LHCN-M2 (cell line): Measurements from ENCODE around the gene SASH1. TPM values are rescaled to one million over a fixed set of nuclear protein-coding genes. Genes with fewer than 3 reads are reported as not detected.

Experiments used
- DNase-seq: peaks from one replicate; pipeline ENCODE4 v3.0.0-alpha.2; 2012; ENCODE audit warnings: low read depth
- total RNA-seq: library from RNA; depleted of rRNA; stranded (reverse); fragments of >200 nt; gene quantifications from 2 replicates; pipeline ENCODE4 v1.2.3, GENCODE V29; 2014

SASH1 gene
- total RNA-seq, 1 experiment from 2014 or later = 29.8 TPM

DNA sequence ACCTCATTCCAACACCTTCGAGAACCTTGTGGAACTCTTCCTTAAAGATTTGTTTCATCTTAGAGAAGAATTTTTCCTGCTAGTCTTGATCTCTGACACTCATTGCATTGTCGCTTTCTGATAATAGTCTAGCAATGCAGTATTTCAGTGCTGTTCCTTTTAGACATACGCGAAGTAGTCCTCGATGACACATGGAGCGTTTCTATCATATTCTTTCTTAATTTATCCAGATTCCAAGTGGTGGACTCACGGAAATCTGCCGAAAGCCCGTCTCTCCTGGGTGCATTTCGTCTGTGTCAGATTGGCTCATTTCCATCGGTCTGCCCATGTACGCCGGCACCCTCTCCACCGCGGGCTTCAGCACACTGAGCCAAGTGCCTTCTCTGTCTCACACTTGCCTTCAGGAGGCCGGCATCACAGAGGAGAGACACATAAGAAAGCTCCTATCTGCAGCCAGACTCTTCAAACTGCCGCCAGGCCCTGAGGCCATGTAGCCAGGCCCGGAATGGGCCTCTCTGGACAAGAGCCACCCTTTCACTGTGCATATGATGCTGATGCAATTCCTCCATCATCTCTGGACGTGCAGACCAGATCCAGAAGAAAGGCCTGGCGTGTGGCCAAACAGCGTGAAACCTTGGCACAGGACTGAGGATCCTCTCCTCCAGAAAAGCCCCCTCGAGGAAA is 205.6 kb downstream of the SASH1 start:
- DNase-seq = no peak

DNA sequence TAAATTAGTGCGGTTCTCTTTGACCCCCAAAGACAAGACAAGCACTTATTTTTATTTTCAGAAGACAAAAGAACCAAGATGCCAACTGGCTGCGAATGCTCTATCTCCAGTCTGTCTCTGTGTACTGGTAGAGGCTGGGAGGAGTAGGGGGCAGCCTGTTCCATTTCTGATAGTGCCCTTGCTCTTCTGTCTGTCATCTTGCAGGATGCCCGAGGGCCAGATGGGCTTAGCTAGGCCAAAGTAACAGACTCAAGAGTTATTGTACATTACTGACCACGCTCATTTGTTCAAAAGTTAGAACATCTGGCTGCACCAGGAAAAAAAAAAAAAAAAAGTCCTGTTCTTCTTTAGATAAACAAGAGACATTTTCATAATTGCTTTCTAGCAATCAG is 206.1 kb downstream of the SASH1 start:
- no peak for DNase-seq

- DNase-seq = no peak
Measured at GRCh38 chr6:148550569-148550968, 207.9 kb downstream of the SASH1 start.

DNA sequence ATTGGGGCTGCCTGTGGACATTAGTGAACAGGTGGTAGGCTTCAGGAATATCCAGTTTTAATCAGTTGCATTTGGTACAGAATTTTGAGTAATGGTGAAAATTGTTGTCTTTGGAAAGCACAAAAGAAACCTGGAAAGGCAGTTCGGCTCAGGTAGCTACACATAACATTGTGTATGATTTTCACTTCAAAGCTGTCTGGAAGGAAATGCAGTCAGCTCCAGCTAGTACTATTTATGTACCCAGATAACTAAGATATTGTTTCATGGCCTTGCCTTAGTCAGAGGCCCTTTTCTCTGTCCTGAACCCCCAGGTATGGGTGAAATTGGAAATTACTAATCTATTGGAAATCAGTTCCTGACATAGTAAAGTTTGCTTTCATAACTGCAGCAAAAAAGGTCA is 208.6 kb downstream of the SASH1 start:
- no peak for DNase-seq

GRCh38 chr6:148556410-148556809 is 213.8 kb downstream of the SASH1 start:
- DNase-seq = no peak

- DNase-seq = no peak
Measured at GRCh38 chr6:148557796-148558321, 215.2 kb downstream of the SASH1 start.

GRCh38 chr6:148559848-148560433 is 217.3 kb downstream of the SASH1 start:
- DNase-seq = peak; percentile 51

GRCh38 chr6:148561629-148562028 is 219.0 kb downstream of the SASH1 start:
- DNase-seq = no peak

DNA sequence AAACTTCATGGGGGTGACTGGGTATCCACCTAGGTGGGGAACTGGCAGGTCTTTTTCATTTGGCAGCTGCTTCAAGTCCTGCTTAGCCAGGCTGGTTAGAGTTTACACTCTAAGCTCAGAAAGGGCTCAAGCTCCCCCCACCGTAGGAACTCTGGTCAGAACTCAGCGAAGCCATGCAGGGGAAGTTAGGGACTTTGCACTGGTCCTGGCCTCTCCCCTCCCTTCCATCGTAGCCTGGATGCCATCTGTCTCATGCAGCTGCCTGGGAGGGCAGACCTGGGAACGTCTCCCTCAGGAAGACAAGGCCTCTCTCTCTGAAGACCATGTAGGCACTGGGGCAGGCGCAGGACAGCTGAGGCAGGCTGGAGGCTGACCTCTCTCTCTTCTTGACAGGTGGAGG is 220.4 kb downstream of the SASH1 start:
- DNase-seq = no peak

- DNase-seq = no peak
Measured at GRCh38 chr6:148564494-148565035, 221.9 kb downstream of the SASH1 start.

- no peak for DNase-seq
Measured at GRCh38 chr6:148565321-148565926, 222.8 kb downstream of the SASH1 start.

DNA sequence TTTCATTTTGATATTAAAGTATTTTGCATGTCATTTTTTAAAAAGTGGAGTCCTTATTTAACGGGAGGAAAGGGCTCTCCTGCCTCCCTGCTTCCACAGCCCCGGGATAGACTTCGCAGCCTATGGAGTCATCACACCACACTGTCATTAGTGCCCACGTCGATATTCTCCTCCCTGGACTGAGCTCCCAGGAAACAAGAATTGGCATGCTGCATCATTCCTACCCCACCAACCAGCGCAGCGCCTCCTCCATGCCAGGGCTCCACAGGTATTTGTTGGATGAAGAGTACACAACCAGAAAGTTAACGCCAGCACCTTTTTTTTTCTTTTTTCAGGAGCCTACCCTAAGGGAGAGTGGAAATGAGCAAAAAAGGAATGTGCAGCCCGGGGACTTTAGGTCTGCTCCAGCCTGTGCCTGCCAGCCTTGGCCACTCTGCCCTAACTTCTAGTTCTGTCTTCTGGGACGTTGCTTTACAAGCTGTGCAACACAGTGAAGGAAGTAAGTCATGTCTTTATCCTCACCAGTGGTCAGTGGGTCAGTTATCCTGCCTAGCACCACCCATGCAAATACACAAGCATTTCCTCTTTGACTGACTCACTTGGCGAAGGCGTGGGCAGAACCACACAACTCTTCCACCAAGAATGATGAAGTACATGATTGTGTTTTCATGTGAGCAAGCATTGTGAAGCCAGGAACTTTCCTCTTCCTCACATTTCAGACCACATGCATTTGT is 223.5 kb downstream of the SASH1 start:
- DNase-seq = peak; percentile 90

GRCh38 chr6:148566664-148567350 is 224.2 kb downstream of the SASH1 start:
- DNase-seq = no peak

DNA sequence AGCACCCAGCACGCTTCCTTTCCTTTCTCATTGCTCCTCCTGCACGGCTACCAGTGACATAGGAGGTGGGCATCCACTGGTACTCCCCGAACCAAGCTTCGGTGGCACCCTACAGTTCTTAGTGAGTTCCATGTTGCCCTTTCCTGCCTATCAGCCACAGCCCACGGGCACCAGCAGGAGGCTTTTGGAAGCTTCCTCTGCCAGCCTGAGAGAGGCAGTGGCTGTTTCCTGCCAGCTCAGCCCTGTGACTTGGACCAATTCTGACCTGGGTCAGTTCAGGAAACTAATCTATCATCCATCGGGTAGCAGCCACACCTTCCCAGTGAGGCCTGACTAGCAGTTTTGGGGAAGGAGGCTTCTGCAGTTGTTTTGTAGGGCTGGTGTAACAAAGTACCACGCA is 227.8 kb downstream of the SASH1 start:
- DNase-seq = no peak

DNA sequence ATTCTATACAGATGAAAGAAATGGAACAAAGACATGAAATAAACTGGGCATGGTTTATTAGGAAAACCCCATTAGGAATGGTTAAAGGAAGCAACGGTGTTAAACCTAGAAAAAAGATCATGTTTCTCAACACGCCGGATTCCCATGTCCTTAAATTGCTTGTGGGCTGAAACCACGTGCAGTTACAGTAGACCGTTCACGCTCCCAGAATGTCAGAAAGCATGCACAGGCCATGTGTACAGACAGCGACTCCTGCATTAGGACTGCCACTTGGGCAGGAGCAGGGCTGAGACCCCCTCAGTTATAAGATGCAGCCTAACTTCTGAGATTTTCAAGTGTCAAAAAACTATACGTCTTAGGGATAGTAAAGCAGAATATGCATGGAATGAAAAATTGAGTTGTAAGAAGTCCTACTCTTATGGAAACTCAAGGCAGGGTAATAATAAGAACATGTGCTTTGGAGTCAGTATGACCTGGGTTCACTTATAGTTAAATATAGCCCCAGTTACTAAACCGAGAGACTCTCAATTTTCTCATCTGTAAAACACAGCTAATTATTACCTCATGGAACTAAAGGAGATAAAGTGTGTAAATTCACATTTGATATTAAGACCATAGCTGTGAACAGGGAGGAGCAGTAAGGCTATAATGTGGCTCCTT is 230.2 kb downstream of the SASH1 start:
- no peak for DNase-seq

DNA sequence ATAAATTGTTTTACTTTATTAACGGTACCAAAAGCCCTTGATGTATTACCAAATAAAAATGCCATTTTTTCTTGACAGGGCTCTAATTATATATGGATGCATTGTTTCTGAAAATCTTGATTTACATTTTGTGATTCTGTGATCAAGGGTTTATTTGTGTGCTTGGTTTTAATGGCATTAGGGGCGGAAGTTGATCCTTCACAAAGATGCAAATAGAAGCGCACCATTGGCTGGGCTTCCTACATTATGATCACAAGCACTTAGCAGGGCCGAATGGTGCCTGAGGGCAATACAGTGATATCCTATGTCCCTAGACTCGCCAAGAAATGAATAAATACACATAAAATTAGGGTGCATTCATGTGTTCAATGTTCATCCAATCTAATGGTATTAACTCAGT is 231.3 kb downstream of the SASH1 start:
- no peak for DNase-seq

DNA sequence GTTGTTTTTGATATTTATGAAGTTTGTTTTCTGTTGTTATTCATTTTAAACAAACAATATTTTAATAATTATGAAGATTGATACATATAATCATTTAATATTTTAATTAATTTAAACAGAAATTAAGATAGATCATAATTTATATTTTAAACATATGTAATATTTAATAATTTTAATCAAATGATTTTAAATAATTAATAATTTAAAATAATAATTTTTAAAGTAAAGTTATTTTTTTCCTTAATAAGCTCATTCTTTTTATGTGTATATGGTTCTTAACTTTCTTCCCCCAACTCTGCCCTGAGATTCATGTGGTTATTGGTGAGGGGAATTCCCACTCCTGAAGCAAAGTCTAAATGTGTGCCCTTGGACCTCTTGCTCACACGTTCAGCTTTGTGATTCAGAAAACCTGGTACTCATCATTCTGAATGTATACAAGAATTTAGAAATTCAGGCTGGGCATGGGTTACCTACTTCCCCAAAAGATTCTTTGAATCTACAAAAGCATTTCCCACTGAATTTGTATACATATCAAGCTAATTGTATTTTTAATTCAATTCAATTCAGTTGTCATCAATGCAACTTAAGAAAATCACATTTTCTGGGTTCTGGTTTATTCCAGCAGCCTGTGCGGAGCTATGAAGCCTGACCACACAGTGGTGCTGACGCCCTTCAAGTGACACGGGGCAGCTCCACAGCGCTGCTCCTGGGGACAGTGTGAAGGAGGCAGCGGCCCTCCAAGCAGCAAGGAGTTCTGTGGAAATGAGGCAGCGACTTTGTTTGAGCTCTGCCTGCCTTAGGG is 235.2 kb downstream of the SASH1 start:
- peak; percentile 74 for DNase-seq

- no peak for DNase-seq
Measured at GRCh38 chr6:148578489-148578814, 235.8 kb downstream of the SASH1 start.

DNA sequence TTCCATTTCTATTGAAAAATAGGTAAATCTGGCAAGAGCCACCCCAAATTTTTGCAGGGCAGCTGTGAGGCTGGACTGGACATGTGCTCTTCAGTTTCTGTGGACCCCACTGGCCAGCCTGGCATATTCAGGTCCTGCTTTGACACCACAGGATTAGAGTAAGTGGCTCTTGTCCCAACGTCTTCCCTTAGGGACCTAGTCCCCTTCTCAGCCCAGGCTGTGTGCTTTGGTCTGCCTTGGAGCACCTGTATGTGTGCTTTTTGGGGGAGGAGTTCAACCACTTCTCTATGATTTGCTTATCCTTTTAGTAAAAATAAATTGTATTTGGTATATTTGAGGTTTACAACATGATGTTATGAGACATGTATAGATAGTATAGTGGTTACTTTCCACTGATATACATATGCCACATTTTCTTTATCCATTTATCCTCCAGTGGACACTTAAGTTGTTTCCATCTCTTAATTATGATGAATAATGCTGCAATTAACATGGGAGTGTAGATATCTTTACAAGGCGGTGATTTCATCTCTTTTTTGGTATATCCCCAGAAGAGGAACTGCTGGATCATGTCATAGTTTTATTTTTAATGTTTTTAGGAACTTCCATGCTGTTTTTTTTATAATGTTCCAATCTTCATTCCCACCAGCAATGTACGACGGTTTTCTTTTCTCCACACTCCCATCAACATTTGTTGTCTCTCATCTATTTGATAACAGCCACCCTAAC is 236.4 kb downstream of the SASH1 start:
- DNase-seq = no peak
